Measurements from ENCODE around the gene TCN2. TPM values are rescaled to one million over a fixed set of nuclear protein-coding genes. Genes with fewer than 3 reads are reported as not detected.
"Not testable (repeated sequence)": the region's sequence is repeated elsewhere in the genome, so short reads cannot be mapped to it uniquely, and the experiment has no call there.

TCN2 gene
- total RNA-seq, 4 donors from 2014 or later, result 26.3 to 55.1 (median 41.4) TPM

GRCh38 chr22:30674482-30674881 is 67.5 kb downstream of the TCN2 start:
- Histone ChIP-seq H3K4me1 (no peaks in the 10 kb centered on the region), H3K9me3 (no peaks in the 10 kb centered on the region)

GRCh38 chr22:30675436-30675835 is 68.5 kb downstream of the TCN2 start:
- Histone ChIP-seq H3K27ac (no peak overlapping the region), H3K36me3 (no peaks in the 10 kb centered on the region), H3K9me3 (no peaks in the 10 kb centered on the region), H3K4me3 (replicated peaks in 1 of 3) (no peak overlapping the region), H3K4me1 (no peaks in the 10 kb centered on the region), H3K27me3 (no peaks in the 10 kb centered on the region)
- WGBS, 2 donors, result 88 to 94% methylated on average over 9 of the region's 9 CpGs
- intact Hi-C loops (cut with DNase I), result no loop called here
- TF ChIP-seq, protein P1, sequence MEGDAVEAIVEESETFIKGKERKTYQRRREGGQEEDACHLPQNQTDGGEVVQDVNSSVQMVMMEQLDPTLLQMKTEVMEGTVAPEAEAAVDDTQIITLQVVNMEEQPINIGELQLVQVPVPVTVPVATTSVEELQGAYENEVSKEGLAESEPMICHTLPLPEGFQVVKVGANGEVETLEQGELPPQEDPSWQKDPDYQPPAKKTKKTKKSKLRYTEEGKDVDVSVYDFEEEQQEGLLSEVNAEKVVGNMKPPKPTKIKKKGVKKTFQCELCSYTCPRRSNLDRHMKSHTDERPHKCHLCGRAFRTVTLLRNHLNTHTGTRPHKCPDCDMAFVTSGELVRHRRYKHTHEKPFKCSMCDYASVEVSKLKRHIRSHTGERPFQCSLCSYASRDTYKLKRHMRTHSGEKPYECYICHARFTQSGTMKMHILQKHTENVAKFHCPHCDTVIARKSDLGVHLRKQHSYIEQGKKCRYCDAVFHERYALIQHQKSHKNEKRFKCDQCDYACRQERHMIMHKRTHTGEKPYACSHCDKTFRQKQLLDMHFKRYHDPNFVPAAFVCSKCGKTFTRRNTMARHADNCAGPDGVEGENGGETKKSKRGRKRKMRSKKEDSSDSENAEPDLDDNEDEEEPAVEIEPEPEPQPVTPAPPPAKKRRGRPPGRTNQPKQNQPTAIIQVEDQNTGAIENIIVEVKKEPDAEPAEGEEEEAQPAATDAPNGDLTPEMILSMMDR (IDR thresholded peaks at IDR 0.05), result no peak
- TF ChIP-seq POLR2A (IDR thresholded peaks at IDR 0.05), result no peak
- no peak for DNase-seq

More at GRCh38 chr22:30674482-30674881, 67.5 kb downstream of the TCN2 start:
- no peak overlapping the region for H3K4me3 ChIP-seq (replicated peaks in 1 of 3)
- intact Hi-C loops (cut with DNase I), result no loop called here
- H3K36me3 ChIP-seq, result no peaks in the 10 kb centered on the region
- 83 to 90% methylated on average over 6 of the region's 6 CpGs for WGBS, 2 donors
- H3K27ac ChIP-seq, result no peak overlapping the region
- TF ChIP-seq, protein P1 (IDR thresholded peaks at IDR 0.05), result no peak
- TF ChIP-seq POLR2A (IDR thresholded peaks at IDR 0.05), result no peak
- H3K27me3 ChIP-seq, result no peaks in the 10 kb centered on the region
- DNase-seq, result no peak

GRCh38 chr22:30676565-30676964 is 69.6 kb downstream of the TCN2 start:
- H3K27me3 ChIP-seq; intact Hi-C loops (cut with DNase I); H3K9me3 ChIP-seq; H3K4me3 ChIP-seq (replicated peaks in 1 of 3); H3K4me1 ChIP-seq; DNase-seq; H3K27ac ChIP-seq; H3K36me3 ChIP-seq: not testable (repeated sequence)
- WGBS, 2 donors, result 66% methylated on average over 3 of the region's 3 CpGs

Other genes starting within 250 kb of the TCN2 start
- 10 to 100 TPM; 14.8 to 25.5 (median 18.8) TPM for gene RNF215, start 219.8 kb upstream of the TCN2 start, total RNA-seq
- gene SEC14L2, start 210.2 kb upstream of the TCN2 start, total RNA-seq, result 10 to 100 TPM; 26.6 to 59.1 (median 30.4) TPM
- gene MTFP1, start 181.4 kb upstream of the TCN2 start, total RNA-seq, result 10 to 100 TPM in 3 of 4 donors, 1 to 10 TPM in 1; 5.8 to 25.7 (median 14.4) TPM
- gene SEC14L3, start 135.2 kb upstream of the TCN2 start, total RNA-seq, result 1 to 10 TPM in 1 of 4 donors, not detected in 3; 1.5 TPM
- gene SEC14L4, start 101.5 kb upstream of the TCN2 start, total RNA-seq, result under 1 TPM in 3 of 4 donors, not detected in 1; 0.13 to 0.39 (median 0.22) TPM
- under 1 TPM in 1 of 4 donors, not detected in 3; 0.11 TPM for gene SEC14L6, start 60.4 kb upstream of the TCN2 start, total RNA-seq
- 1 to 10 TPM in 1 of 4 donors, under 1 TPM in 2, not detected in 1; 0.50 to 1.4 (median 0.67) TPM for gene GAL3ST1, start 32.5 kb upstream of the TCN2 start, total RNA-seq
- 10 to 100 TPM; 36.6 to 62.4 (median 47.9) TPM for gene PES1, start 15.3 kb upstream of the TCN2 start, total RNA-seq
- gene SLC35E4, start 28.6 kb downstream of the TCN2 start, total RNA-seq, result 1 to 10 TPM; 3.7 to 6.3 (median 5.0) TPM
- 1 to 10 TPM; 6.9 to 8.4 (median 7.3) TPM for gene DUSP18, start 60.7 kb downstream of the TCN2 start, total RNA-seq
- gene OSBP2, start 87.7 kb downstream of the TCN2 start, total RNA-seq, result 10 to 100 TPM in 3 of 4 donors, 1 to 10 TPM in 1; 7.8 to 13.4 (median 11.5) TPM

Measured in thyroid gland (tissue), 4 donors.